K562 (cell line): ENCODE measurements around the gene SYT8. TPM values are rescaled to one million over a fixed set of nuclear protein-coding genes. Genes with fewer than 3 reads are reported as not detected.

ENCODE experiments used
- ATAC-seq: fragments of 200-7000 bp; cut with Tn5 transposase; 3 replicates; pipeline ENCODE4 v1.9.1; 2020; ENCODE audit warnings: moderate library complexity
- BruUV-seq: library from RNA; stranded (reverse); fragments of 400-500 nt; replicated peaks from 2 replicates; lab custom pipeline; 2021; lab: Mats Ljungman, UMichigan
- CTCF ChIA-PET: fragments of 300-600 bp; formaldehyde crosslinking; extraction: SDS; loops from one replicate; lab custom pipeline; 2021; ENCODE audit warnings: low intra/inter-chr PET ratio; lab: Yijun Ruan, JAX
- POLR2A ChIA-PET: fragments of 300-600, 350-650 bp; sonication (Branson Sonifier 250); formaldehyde crosslinking; extraction: SDS; loops from one replicate; lab custom pipeline; 2021; ENCODE audit warnings: antibody characterized with exemption, inconsistent platforms; lab: Yijun Ruan, JAX
- DNase-seq, 4 experiments: peaks; one replicate each; pipeline versions ENCODE4 v3.0.0 to v3.0.0-alpha.2; 2011 to 2018; ENCODE audit warnings: low spot score in 3 of 4, mixed read lengths in 3 of 4; ENCODE audit errors: extremely low read depth in 1 of 4
- FAIRE-seq: peaks from 2 replicates; lab custom pipeline; 2011; peaks lifted over from hg19 to GRCh38; lab: Jason Lieb, UNC
- H2AFZ ChIP-seq: 2 replicates; pipeline ENCODE4 v1.6.0; 2011; ENCODE audit warnings: low read depth, low read length, control low read depth, inconsistent platforms
- H3K27ac ChIP-seq: fragments of 200-600 bp; 3 replicates; pipeline ENCODE4 v1.8.0; 2011; ENCODE audit warnings: low read depth, mild to moderate bottlenecking, control low read depth, inconsistent platforms, low read length, moderate library complexity, mixed read lengths; ENCODE audit errors: extremely low read depth
- H3K27me3 ChIP-seq, 2 experiments: fragments of 300-600 bp in 1 of 2; 2 replicates in 1 of 2; 3 replicates in 1 of 2; pipeline versions ENCODE4 v1.6.0 to v1.8.0; 2011; ENCODE audit warnings: inconsistent platforms in 2 of 2, low read length in 2 of 2, mild to moderate bottlenecking in 1 of 2, mixed read lengths in 1 of 2, moderate library complexity in 1 of 2; ENCODE audit not compliant: control insufficient read depth in 2 of 2, insufficient read depth in 2 of 2
- H3K36me3 ChIP-seq: fragments of 300-600 bp; 3 replicates; pipeline ENCODE4 v1.8.0; 2011; ENCODE audit warnings: mild to moderate bottlenecking, low read length, inconsistent platforms; ENCODE audit not compliant: control insufficient read depth, insufficient read depth
- H3K4me1 ChIP-seq, 2 experiments: fragments of 200-600 bp in 1 of 2; replicated peaks in 1 of 2; 2 replicates in 1 of 2; 3 replicates in 1 of 2; pipeline versions ENCODE4 v1.5.1 to v1.8.0; 2011; ENCODE audit warnings: inconsistent platforms in 2 of 2, low read length in 2 of 2, mild to moderate bottlenecking in 1 of 2, mixed read lengths in 1 of 2, moderate library complexity in 1 of 2; ENCODE audit not compliant: control insufficient read depth in 2 of 2, insufficient read depth in 2 of 2
- H3K4me2 ChIP-seq: 2 replicates; pipeline ENCODE4 v1.6.1; 2011; ENCODE audit warnings: low read length, control low read depth, inconsistent platforms, mixed read lengths; ENCODE audit not compliant: insufficient read depth
- H3K4me3 ChIP-seq: fragments of 200-600 bp; sonication (generic), shearing (Covaris generic); 2 replicates; pipeline ENCODE4 v1.5.1; 2016; ENCODE audit warnings: control low read depth, inconsistent platforms
- H3K79me2 ChIP-seq: fragments of 200-600 bp; 3 replicates; pipeline ENCODE4 v1.8.0; 2011; ENCODE audit warnings: low read length, inconsistent platforms; ENCODE audit not compliant: control insufficient read depth, insufficient read depth
- H3K9ac ChIP-seq, 2 experiments: 2 replicates each; pipeline versions ENCODE4 v1.6.0 to v1.6.1; 2011; ENCODE audit warnings: low read depth in 2 of 2, low read length in 2 of 2, control low read depth in 1 of 2, inconsistent platforms in 1 of 2, mild to moderate bottlenecking in 1 of 2, mixed read lengths in 1 of 2; ENCODE audit not compliant: insufficient read depth in 1 of 2
- H3K9me1 ChIP-seq: one replicate; pipeline ENCODE4 v1.6.0; 2011; ENCODE audit warnings: inconsistent platforms, mild to moderate bottlenecking, low read length, moderate library complexity; ENCODE audit not compliant: control insufficient read depth, insufficient read depth
- H3K9me3 ChIP-seq: replicated peaks from 2 replicates; pipeline ENCODE4 v1.5.1; 2011; ENCODE audit warnings: low read depth, low read length, inconsistent platforms; ENCODE audit not compliant: control insufficient read depth, insufficient read depth
- H4K20me1 ChIP-seq: replicated peaks from 2 replicates; pipeline ENCODE4 v1.6.1; 2011; ENCODE audit warnings: low read length, inconsistent platforms, mixed read lengths; ENCODE audit not compliant: control insufficient read depth, insufficient read depth
- ASH1L ChIP-seq: fragments of 450-650 bp; IDR thresholded peaks from 2 replicates; pipeline ENCODE4 v1.6.1; 2018; ENCODE audit warnings: borderline replicate concordance, mild to moderate bottlenecking, low read depth; ENCODE audit not compliant: partially characterized antibody
- BRD9 ChIP-seq: fragments of 450-650 bp; IDR thresholded peaks from 2 replicates; pipeline ENCODE4 v1.6.1; 2018; ENCODE audit warnings: low read depth; ENCODE audit not compliant: partially characterized antibody
- CREM ChIP-seq: IDR thresholded peaks from 2 replicates; pipeline ENCODE4 v1.6.1; 2014; ENCODE audit warnings: antibody characterized with exemption, low read depth
- EGR1 ChIP-seq: fragments of 450-650 bp; conservative IDR thresholded peaks from 2 replicates; pipeline ENCODE4 v1.6.1; 2017; ENCODE audit warnings: mild to moderate bottlenecking
- FOXJ3 ChIP-seq: sonication (generic); formaldehyde crosslinking; IDR thresholded peaks from 2 replicates; pipeline ENCODE4 v1.4.0; 2020; ENCODE audit warnings: mild to moderate bottlenecking, missing genetic modification reagents
- FOXK2 ChIP-seq, 2 experiments: fragments of 450-650 bp; IDR thresholded peaks in 1 of 2; conservative IDR thresholded peaks in 1 of 2; 2 replicates each; pipeline ENCODE4 v1.6.1; 2016; ENCODE audit warnings: low read depth in 2 of 2, mild to moderate bottlenecking in 1 of 2
- KLF16 ChIP-seq: IDR thresholded peaks from 2 replicates; pipeline ENCODE4 v1.6.1; 2016; ENCODE audit warnings: antibody characterized with exemption
- MAZ ChIP-seq, 2 experiments: fragments of 450-650 bp in 1 of 2; sonication (generic) in 1 of 2; formaldehyde crosslinking; IDR thresholded peaks in 1 of 2; conservative IDR thresholded peaks in 1 of 2; 2 replicates each; pipeline versions ENCODE4 v1.4.0 to v1.5.0; 2020; ENCODE audit warnings: mild to moderate bottlenecking in 1 of 2, missing genetic modification reagents in 1 of 2
- NBN ChIP-seq: fragments of 450-650 bp; IDR thresholded peaks from 2 replicates; pipeline ENCODE4 v1.6.1; 2016; ENCODE audit warnings: low read depth, mild to moderate bottlenecking
- SMARCA5 ChIP-seq: fragments of 450-650 bp; IDR thresholded peaks from 2 replicates; pipeline ENCODE4 v1.6.1; 2016
- TOE1 ChIP-seq, 2 experiments: fragments of 450-650 bp in 1 of 2; sonication (generic) in 1 of 2; formaldehyde crosslinking in 1 of 2; IDR thresholded peaks; 2 replicates each; pipeline versions ENCODE4 v1.7.1 to v1.8.0; 2016 to 2022; ENCODE audit warnings: borderline replicate concordance in 2 of 2, mild to moderate bottlenecking in 2 of 2, antibody characterized with exemption in 1 of 2, inconsistent platforms in 1 of 2, low read depth in 1 of 2, missing genetic modification reagents in 1 of 2, moderate library complexity in 1 of 2
- ZEB2 ChIP-seq: fragments of 450-650 bp; IDR thresholded peaks from 2 replicates; pipeline ENCODE4 v1.6.1; 2016
- ZFP36 ChIP-seq: fragments of 150-350 bp; IDR thresholded peaks from 2 replicates; pipeline ENCODE4 v1.6.1; 2018; ENCODE audit warnings: low read length, low read depth; ENCODE audit not compliant: partially characterized antibody
- ZNF184 ChIP-seq: sonication (generic); formaldehyde crosslinking; IDR thresholded peaks from 2 replicates; pipeline ENCODE4 v1.5.0; 2020; ENCODE audit warnings: missing genetic modification reagents
- ZNF263 ChIP-seq: sonication (generic); formaldehyde crosslinking; IDR thresholded peaks from 2 replicates; pipeline ENCODE4 v1.8.0; 2022; ENCODE audit warnings: mild to moderate bottlenecking, missing genetic modification reagents, borderline replicate concordance
- ZNF316 ChIP-seq: fragments of 450-650 bp; IDR thresholded peaks from 2 replicates; pipeline ENCODE4 v1.6.1; 2016
- WGBS: fragments of 100-300 bp; shearing (Covaris generic); methylation state at CpG from one replicate; pipeline ENCODE4 v1.1.6; 2016; ENCODE audit warnings: low coverage, mixed read lengths; ENCODE audit not compliant: insufficient coverage; ENCODE audit errors: missing lambda C conversion rate; 5-methylcytosine and 5-hydroxymethylcytosine counted together
- in situ Hi-C: fragments of 300-500 bp; cut with MboI; formaldehyde crosslinking; loops from 4 replicates; pipeline ENCODE4 v1.15.0; 2018; ENCODE audit warnings: inconsistent platforms, mixed read lengths
- intact Hi-C: fragments of 100-400 bp; cut with micrococcal nuclease; formaldehyde crosslinking; loops from 2 replicates; pipeline ENCODE4 v1.14.2; 2022
- polyA plus RNA-seq, 8 experiments: library from polyadenylated mRNA; depleted of rRNA in 4 of 8; stranded (reverse) in 5 of 8; unstranded in 3 of 8; fragments of >200 nt; fragmentation: Nextera tagmentation in 2 of 8; fragmentation: Illumina TruSeq in 1 of 8; extraction: Ambion mirVana in 2 of 8; extraction: Trizol in 1 of 8; gene quantifications; 2 replicates each; pipeline versions ENCODE4 v1.2.1 to v1.2.3, GENCODE V29; 2011 to 2014; ENCODE audit warnings: inconsistent platforms in 1 of 8, missing spikeins in 1 of 8
- total RNA-seq, 7 experiments: library from RNA; depleted of rRNA in 6 of 7; stranded (reverse); fragments of >200 nt in 6 of 7; fragmentation: Illumina TruSeq in 2 of 7; extraction: Trizol in 2 of 7; gene quantifications; 2 replicates each; pipeline versions ENCODE4 v1.2.1 to v1.2.3, GENCODE V29; 2011 to 2021; ENCODE audit warnings: low replicate concordance in 1 of 7
- TF ChIP-seq, protein P1 (sequence below): fragments of 450-650 bp; formaldehyde crosslinking; IDR thresholded peaks from 2 replicates; pipeline ENCODE4 v1.4.0; 2020; ENCODE audit warnings: mild to moderate bottlenecking, mixed read lengths
- TF ChIP-seq, protein P2 (sequence below): sonication (generic); formaldehyde crosslinking; IDR thresholded peaks from 2 replicates; pipeline ENCODE4 v1.9.0; 2022; ENCODE audit warnings: mild to moderate bottlenecking, missing genetic modification reagents
- TF ChIP-seq, protein P3 (sequence below): fragments of 450-650 bp; formaldehyde crosslinking; conservative IDR thresholded peaks from 2 replicates; pipeline ENCODE4 v1.4.0; 2022; ENCODE audit warnings: mild to moderate bottlenecking, missing genetic modification characterization

The SYT8 gene
- total and polyA plus RNA-seq, 9 of the 15 experiments (the other 6 are each of a cell fraction or from before 2014, with no cell fraction given) = not detected

DNA sequence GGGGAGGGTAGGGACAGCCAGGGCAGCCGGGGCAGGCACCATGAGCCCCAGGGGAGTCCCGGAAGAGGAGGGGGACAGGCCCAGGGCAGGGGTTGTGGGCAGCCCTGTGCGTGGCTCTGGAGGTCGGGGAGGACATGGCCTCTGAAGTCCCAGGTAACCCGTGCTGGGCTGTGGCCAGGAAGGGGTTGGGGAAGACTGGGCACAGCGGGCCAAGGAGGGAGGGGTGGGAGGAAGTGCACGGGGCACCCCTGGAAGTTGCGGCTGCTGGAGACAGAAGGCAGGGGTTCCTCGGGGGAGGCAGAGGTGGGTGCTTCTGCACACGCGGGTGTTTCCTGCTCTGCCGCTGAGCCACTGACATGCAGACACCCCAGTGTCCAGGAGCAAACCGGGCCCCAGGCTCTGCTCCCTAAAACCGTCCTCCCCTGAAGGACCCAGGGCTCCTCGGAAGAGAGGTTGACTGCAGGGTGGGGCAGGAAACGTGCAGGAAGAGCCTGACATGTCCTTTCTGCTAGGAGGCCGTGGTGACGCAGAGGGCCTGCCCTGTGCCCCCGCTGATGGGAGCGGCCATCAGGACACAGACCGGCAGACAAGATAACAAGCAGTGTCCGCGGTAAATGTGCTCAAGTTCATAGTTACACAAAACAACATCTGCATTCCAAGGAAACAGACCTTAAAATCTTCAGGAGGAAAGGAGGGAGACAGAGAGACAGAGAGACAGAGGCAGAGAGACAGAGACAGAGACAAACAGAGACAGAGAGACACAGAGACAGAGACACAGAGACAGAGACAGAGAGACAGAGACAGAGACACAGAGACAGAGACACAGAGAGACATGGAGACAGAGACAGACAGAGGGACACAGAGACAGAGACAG is 9.7 kb downstream of the SYT8 start:
- peak overlapping the region; percentile 86 for H2AFZ ChIP-seq
- no peaks in the 10 kb centered on the region for H3K36me3 ChIP-seq
- 10% methylated on average over 18 of the region's 23 CpGs for WGBS
- intact Hi-C loops (no loop called here), in situ Hi-C loops (no loop called here)
- H3K4me1 ChIP-seq = peaks cover 9 to 65% of the 10 kb centered on the region in 2 experiments; a peak in 4 of 5 replicates
- H3K27me3 ChIP-seq = peaks cover 0 to 59% of the 10 kb centered on the region in 2 experiments; a peak in 3 of 5 replicates
- DNase-seq = peak; percentile 86 to 88 (median 87)
- no peaks in the 10 kb centered on the region for H3K9me3 ChIP-seq
- H3K9me1 ChIP-seq = no peaks in the 10 kb centered on the region
- ChIA-PET CTCF (no interaction called here), POLR2A (no interaction called here)
- BruUV-seq = no TSS peak
- FAIRE-seq = peak; percentile 99
- H3K79me2 ChIP-seq = no peaks in the 10 kb centered on the region
- no peak overlapping the region for H3K4me3 ChIP-seq
- no peaks in the 10 kb centered on the region; the same call in 1 of the 2 replicates for H4K20me1 ChIP-seq
- peak overlapping the region in 1 of 2 experiments; percentile 81; a peak in 2 of 4 replicates for H3K9ac ChIP-seq
- ATAC-seq = peak; percentile 91
- peak overlapping the region; percentile 20; the same call in 1 of the 3 replicates for H3K27ac ChIP-seq
- peak overlapping the region; percentile 61 for H3K4me2 ChIP-seq
- TF ChIP-seq ZNF263 (CRISPR knock-in tag) (peak; percentile 93), MAZ (CRISPR knock-in tag; conservative IDR thresholded peaks at IDR 0.05 in 1 of 2, IDR thresholded peaks at IDR 0.05 in 1 of 2) (peak; percentile 42 to 66; a peak in 2 of 4 replicates), ZNF316 (0 out of 2 replicates have a peak, but pooled peaks have one; percentile 2), ASH1L (peak; percentile 44), TOE1 (IDR thresholded peaks at IDR 0.05; ENCODE audit: borderline replicate concordance) (peak; percentile 64), TOE1 (CRISPR knock-in tag; IDR thresholded peaks at IDR 0.05; ENCODE audit: borderline replicate concordance, low read depth) (no peak), NBN (0 out of 2 replicates have a peak, but pooled peaks have one; percentile 49), FOXJ3 (CRISPR knock-in tag) (peak; percentile 67; the same call in 1 of the 2 replicates), KLF16 (peak; percentile 13; the same call in 1 of the 2 replicates), BRD9 (peak; percentile 46), ZEB2 (peak; percentile 35; the same call in 1 of the 2 replicates), ZNF184 (CRISPR knock-in tag) (no peak), FOXK2 (conservative IDR thresholded peaks at IDR 0.05 in 1 of 2, IDR thresholded peaks at IDR 0.05 in 1 of 2; ENCODE audit: low read depth in 2 of 2) (peak; percentile 74 to 84), EGR1 (peak; percentile 77), ZFP36 (peak; percentile 34), CREM (peak; percentile 89), SMARCA5 (peak; percentile 97)
- TF ChIP-seq, protein P1, sequence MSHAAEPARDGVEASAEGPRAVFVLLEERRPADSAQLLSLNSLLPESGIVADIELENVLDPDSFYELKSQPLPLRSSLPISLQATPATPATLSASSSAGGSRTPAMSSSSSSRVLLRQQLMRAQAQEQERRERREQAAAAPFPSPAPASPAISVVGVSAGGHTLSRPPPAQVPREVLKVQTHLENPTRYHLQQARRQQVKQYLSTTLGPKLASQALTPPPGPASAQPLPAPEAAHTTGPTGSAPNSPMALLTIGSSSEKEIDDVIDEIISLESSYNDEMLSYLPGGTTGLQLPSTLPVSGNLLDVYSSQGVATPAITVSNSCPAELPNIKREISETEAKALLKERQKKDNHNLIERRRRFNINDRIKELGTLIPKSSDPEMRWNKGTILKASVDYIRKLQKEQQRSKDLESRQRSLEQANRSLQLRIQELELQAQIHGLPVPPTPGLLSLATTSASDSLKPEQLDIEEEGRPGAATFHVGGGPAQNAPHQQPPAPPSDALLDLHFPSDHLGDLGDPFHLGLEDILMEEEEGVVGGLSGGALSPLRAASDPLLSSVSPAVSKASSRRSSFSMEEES (CRISPR knock-in tag) = no peak
- TF ChIP-seq, protein P2, sequence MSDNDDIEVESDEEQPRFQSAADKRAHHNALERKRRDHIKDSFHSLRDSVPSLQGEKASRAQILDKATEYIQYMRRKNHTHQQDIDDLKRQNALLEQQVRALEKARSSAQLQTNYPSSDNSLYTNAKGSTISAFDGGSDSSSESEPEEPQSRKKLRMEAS (CRISPR knock-in tag) = peak; percentile 56; the same call in 1 of the 2 replicates
- TF ChIP-seq, protein P3, sequence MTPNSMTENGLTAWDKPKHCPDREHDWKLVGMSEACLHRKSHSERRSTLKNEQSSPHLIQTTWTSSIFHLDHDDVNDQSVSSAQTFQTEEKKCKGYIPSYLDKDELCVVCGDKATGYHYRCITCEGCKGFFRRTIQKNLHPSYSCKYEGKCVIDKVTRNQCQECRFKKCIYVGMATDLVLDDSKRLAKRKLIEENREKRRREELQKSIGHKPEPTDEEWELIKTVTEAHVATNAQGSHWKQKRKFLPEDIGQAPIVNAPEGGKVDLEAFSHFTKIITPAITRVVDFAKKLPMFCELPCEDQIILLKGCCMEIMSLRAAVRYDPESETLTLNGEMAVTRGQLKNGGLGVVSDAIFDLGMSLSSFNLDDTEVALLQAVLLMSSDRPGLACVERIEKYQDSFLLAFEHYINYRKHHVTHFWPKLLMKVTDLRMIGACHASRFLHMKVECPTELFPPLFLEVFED (CRISPR knock-in tag) = peak; percentile 64; the same call in 1 of the 2 replicates
